Coronary artery (tissue), 2 donors: ENCODE results near the gene TIMM50.
A peak's percentile ranks its signal among the peaks of the same experiment; 100 is the strongest.

Source experiments
- DNase-seq: peaks from one replicate; pipeline ENCODE4 v3.0.0-alpha.2; 2017; ENCODE audit warnings: low spot score
- H3K27ac ChIP-seq, 2 donors: fragments of 200-600 bp; sonication (generic); one replicate each; pipeline ENCODE4 v1.5.1; 2016 to 2019
- H3K4me3 ChIP-seq: fragments of 200-600 bp; sonication (generic); 2 replicates; pipeline ENCODE4 v1.5.1; 2016; ENCODE audit warnings: mild to moderate bottlenecking, moderate library complexity
- TF ChIP-seq, protein P1 (sequence below): fragments of 200-600 bp; sonication (generic); IDR thresholded peaks from one replicate; pipeline ENCODE4 v1.5.1; 2019; ENCODE audit warnings: antibody characterized with exemption

The TIMM50 gene

GRCh38 chr19:39481229-39481545 lies 549 bp downstream of the TIMM50 start:
- Histone ChIP-seq H3K4me3 (peak overlapping the region; percentile 90), H3K27ac (peak overlapping the region; percentile 54 to 90)
- TF ChIP-seq, protein P1, sequence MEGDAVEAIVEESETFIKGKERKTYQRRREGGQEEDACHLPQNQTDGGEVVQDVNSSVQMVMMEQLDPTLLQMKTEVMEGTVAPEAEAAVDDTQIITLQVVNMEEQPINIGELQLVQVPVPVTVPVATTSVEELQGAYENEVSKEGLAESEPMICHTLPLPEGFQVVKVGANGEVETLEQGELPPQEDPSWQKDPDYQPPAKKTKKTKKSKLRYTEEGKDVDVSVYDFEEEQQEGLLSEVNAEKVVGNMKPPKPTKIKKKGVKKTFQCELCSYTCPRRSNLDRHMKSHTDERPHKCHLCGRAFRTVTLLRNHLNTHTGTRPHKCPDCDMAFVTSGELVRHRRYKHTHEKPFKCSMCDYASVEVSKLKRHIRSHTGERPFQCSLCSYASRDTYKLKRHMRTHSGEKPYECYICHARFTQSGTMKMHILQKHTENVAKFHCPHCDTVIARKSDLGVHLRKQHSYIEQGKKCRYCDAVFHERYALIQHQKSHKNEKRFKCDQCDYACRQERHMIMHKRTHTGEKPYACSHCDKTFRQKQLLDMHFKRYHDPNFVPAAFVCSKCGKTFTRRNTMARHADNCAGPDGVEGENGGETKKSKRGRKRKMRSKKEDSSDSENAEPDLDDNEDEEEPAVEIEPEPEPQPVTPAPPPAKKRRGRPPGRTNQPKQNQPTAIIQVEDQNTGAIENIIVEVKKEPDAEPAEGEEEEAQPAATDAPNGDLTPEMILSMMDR: no peak
- DNase-seq: no peak

DNA sequence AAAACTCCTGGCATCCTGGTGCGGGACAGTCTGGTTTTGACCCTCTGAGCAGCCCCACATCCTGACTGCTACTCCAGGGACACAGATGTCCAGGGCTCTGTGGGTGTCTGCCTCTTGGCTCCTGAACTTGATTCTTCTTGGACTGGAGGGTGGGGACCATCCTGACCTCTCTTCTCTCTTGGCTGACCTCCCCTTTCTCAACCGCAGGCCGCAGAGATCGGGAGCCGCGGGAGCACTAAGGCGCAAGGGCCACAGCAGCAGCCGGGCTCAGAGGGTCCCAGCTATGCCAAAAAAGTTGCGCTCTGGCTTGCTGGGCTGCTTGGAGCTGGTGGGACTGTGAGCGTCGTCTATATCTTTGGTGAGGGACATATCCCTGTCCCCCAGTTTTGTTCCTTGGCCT lies 1.0 kb downstream of the TIMM50 start:
- TF ChIP-seq, protein P1: no peak
- Histone ChIP-seq H3K4me3 (peak overlapping the region; percentile 90), H3K27ac (no peak overlapping the region)
- DNase-seq: no peak

GRCh38 chr19:39483141-39483540 lies 2.5 kb downstream of the TIMM50 start:
- Histone ChIP-seq H3K4me3 (no peak overlapping the region), H3K27ac (no peak overlapping the region)
- TF ChIP-seq, protein P1: no peak
- no peak for DNase-seq

GRCh38 chr19:39489756-39490155 lies 9.1 kb downstream of the TIMM50 start:
- TF ChIP-seq, protein P1: no peak

GRCh38 chr19:39492225-39492624 lies 11.6 kb downstream of the TIMM50 start:
- TF ChIP-seq, protein P1: no peak
- no peak overlapping the region for H3K27ac ChIP-seq
- no peak for DNase-seq
- H3K4me3 ChIP-seq: no peak overlapping the region

More at GRCh38 chr19:39489756-39490155, 9.1 kb downstream of the TIMM50 start:
- no peak for DNase-seq
- H3K4me3 ChIP-seq: no peak overlapping the region
- no peak overlapping the region for H3K27ac ChIP-seq

DNA sequence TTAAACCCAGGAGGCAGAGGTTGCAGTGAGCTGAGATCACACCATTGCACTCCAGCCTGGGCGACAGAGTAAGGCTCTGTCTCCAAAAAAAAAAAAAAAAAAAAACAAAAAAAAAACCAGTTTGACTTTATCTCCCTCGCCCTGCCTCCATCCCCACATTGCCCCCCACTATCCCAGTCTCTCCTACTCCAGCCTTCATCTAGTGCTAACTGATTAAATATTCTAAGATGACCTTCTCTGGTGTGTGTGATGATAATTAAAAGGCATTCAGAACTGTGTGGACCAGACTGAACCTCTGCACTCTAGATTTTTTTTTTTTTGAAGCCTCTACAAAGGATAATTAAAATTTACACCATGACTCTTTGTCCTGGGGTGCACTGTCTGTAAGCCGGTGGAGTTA lies 12.2 kb downstream of the TIMM50 start:
- DNase-seq: no peak
- TF ChIP-seq, protein P1: no peak
- H3K27ac ChIP-seq: no peak overlapping the region
- no peak overlapping the region for H3K4me3 ChIP-seq

- DNase-seq: no peak
- TF ChIP-seq, protein P1: no peak
- Histone ChIP-seq H3K27ac (no peak overlapping the region), H3K4me3 (no peak overlapping the region)
Observed at GRCh38 chr19:39494661-39495060, 14.0 kb downstream of the TIMM50 start.
